GM12878 (cell line): ENCODE data around the gene MEF2C. TPM values are rescaled to one million over a fixed set of nuclear protein-coding genes. Genes with fewer than 3 reads are reported as not detected.

Experiments
- ATAC-seq: fragments of 200-7000 bp; cut with Tn5 transposase; 3 replicates; pipeline ENCODE4 v1.9.1; 2020; ENCODE audit warnings: mild to moderate bottlenecking, moderate library complexity
- BruUV-seq: library from RNA; stranded (reverse); fragments of 400-500 nt; replicated peaks from 2 replicates; lab custom pipeline; 2021; lab: Mats Ljungman, UMichigan
- CTCF ChIA-PET: fragments of 300-600 bp; sonication (Branson Sonifier 250); formaldehyde crosslinking; extraction: SDS; loops from one replicate; lab custom pipeline; 2021; ENCODE audit warnings: inconsistent platforms; lab: Yijun Ruan, JAX
- POLR2A ChIA-PET: fragments of 350-600 bp; formaldehyde crosslinking; extraction: SDS; loops from one replicate; lab custom pipeline; 2021; ENCODE audit warnings: inconsistent platforms; lab: Charles Lee
- RAD21 ChIA-PET: fragments of 300-600 bp; sonication (Branson Sonifier 250); formaldehyde crosslinking; loops from one replicate; lab custom pipeline; 2023; ENCODE audit warnings: antibody characterized with exemption; ENCODE audit not compliant: unreplicated experiment; lab: Charles Lee
- SMC1A ChIA-PET: fragments of 300-600 bp; sonication (Branson Sonifier 250); formaldehyde crosslinking; loops from one replicate; lab custom pipeline; 2023; ENCODE audit not compliant: unreplicated experiment, uncharacterized antibody; lab: Charles Lee
- DNase-seq: peaks from one replicate; pipeline ENCODE4 v3.0.0-alpha.2; 2011; ENCODE audit warnings: low read depth, low spot score
- FAIRE-seq: peaks from 3 replicates; lab custom pipeline; 2011; peaks lifted over from hg19 to GRCh38; lab: Jason Lieb, UNC
- H2AFZ ChIP-seq: 2 replicates; pipeline ENCODE4 v1.6.0; 2011; ENCODE audit warnings: low read depth, low read length, control low read depth; ENCODE audit not compliant: control insufficient read depth
- H3K27ac ChIP-seq: 2 replicates; pipeline ENCODE4 v1.5.1; 2011; ENCODE audit warnings: control low read depth; ENCODE audit not compliant: control insufficient read depth, insufficient read depth
- H3K27me3 ChIP-seq, 2 experiments: replicated peaks in 1 of 2; 2 replicates each; pipeline versions ENCODE4 v1.6.0 to v1.6.1; 2011; ENCODE audit warnings: low read length in 1 of 2; ENCODE audit not compliant: control insufficient read depth in 2 of 2, insufficient read depth in 2 of 2
- H3K36me3 ChIP-seq, 2 experiments: 2 replicates each; pipeline ENCODE4 v1.5.1; 2011; ENCODE audit warnings: low read length in 1 of 2; ENCODE audit not compliant: control insufficient read depth in 2 of 2, insufficient read depth in 2 of 2
- H3K4me1 ChIP-seq: 2 replicates; pipeline ENCODE4 v1.6.1; 2011; ENCODE audit warnings: mild to moderate bottlenecking, low read length, moderate library complexity, mixed read lengths; ENCODE audit not compliant: control insufficient read depth, insufficient read depth
- H3K4me2 ChIP-seq: 2 replicates; pipeline ENCODE4 v1.6.0; 2011; ENCODE audit warnings: control low read depth; ENCODE audit not compliant: control insufficient read depth, insufficient read depth
- H3K4me3 ChIP-seq: fragments of 200-600 bp; sonication (generic); 2 replicates; pipeline ENCODE4 v1.5.1; 2016
- H3K79me2 ChIP-seq: 2 replicates; pipeline ENCODE4 v1.6.0; 2011; ENCODE audit warnings: low read length; ENCODE audit not compliant: control insufficient read depth, insufficient read depth
- H3K9ac ChIP-seq: 2 replicates; pipeline ENCODE4 v1.8.0; 2011; ENCODE audit warnings: low read length, control low read depth, mixed read lengths; ENCODE audit not compliant: control insufficient read depth, insufficient read depth
- H3K9me3 ChIP-seq: replicated peaks from 3 replicates; pipeline ENCODE4 v1.5.1; 2011; ENCODE audit warnings: mild to moderate bottlenecking, low read length; ENCODE audit not compliant: control insufficient read depth, insufficient read depth
- H4K20me1 ChIP-seq: 2 replicates; pipeline ENCODE4 v1.6.0; 2011; ENCODE audit not compliant: control insufficient read depth, insufficient read depth
- BCLAF1 ChIP-seq: fragments of 450-650 bp; IDR thresholded peaks from 2 replicates; pipeline ENCODE4 v1.6.1; 2017; ENCODE audit warnings: antibody characterized with exemption, mild to moderate bottlenecking, moderate library complexity
- CTCF ChIP-seq, 3 experiments: IDR thresholded peaks in 2 of 3; conservative IDR thresholded peaks in 1 of 3; 2 replicates each; pipeline ENCODE4 v1.5.1; 2011; ENCODE audit warnings: low read depth in 3 of 3, low read length in 3 of 3, mild to moderate bottlenecking in 3 of 3, control low read depth in 2 of 3, moderate library complexity in 2 of 3, inconsistent platforms in 1 of 3, mixed read lengths in 1 of 3; ENCODE audit not compliant: control insufficient read depth in 2 of 3, insufficient read depth in 1 of 3; ENCODE audit errors: extremely low read depth in 1 of 3
- MXI1 ChIP-seq: fragments of 150-350 bp; IDR thresholded peaks from 2 replicates; pipeline ENCODE4 v1.6.1; 2011; ENCODE audit warnings: low read depth, mild to moderate bottlenecking, inconsistent platforms, low read length, improper control_type of control experiment
- SPI1 ChIP-seq: IDR thresholded peaks from 2 replicates; pipeline ENCODE4 v1.6.1; 2011; ENCODE audit warnings: low read depth, mild to moderate bottlenecking, low read length, moderate library complexity, borderline replicate concordance; ENCODE audit not compliant: insufficient read depth
- SREBF1 ChIP-seq: IDR thresholded peaks from 2 replicates; pipeline ENCODE4 v1.6.1; 2012; ENCODE audit warnings: mild to moderate bottlenecking, low read length
- SREBF2 ChIP-seq: IDR thresholded peaks from 2 replicates; pipeline ENCODE4 v1.6.1; 2012; ENCODE audit warnings: mild to moderate bottlenecking, low read length
- SUPT20H ChIP-seq: IDR thresholded peaks from 2 replicates; pipeline ENCODE4 v1.6.1; 2011; ENCODE audit warnings: low read depth, mild to moderate bottlenecking, low read length, moderate library complexity, borderline replicate concordance; ENCODE audit not compliant: control insufficient read depth
- TCF3 ChIP-seq: IDR thresholded peaks from 2 replicates; pipeline ENCODE4 v1.6.1; 2012; ENCODE audit warnings: low read depth, mild to moderate bottlenecking, low read length, borderline replicate concordance; ENCODE audit not compliant: insufficient read depth
- in situ Hi-C: fragments of 300-500 bp; cut with MboI; formaldehyde crosslinking; loops from 9 replicates; pipeline ENCODE4 v1.14.3; 2018; ENCODE audit warnings: mixed read lengths
- intact Hi-C: fragments of 100-400 bp; cut with micrococcal nuclease; formaldehyde crosslinking; loops from one replicate; pipeline ENCODE4 v1.14.2; 2022; ENCODE audit not compliant: unreplicated experiment
- polyA plus RNA-seq, 11 experiments: library from polyadenylated mRNA; depleted of rRNA in 4 of 11; unstranded in 6 of 11; stranded (reverse) in 5 of 11; fragments of >200 nt; fragmentation: Nextera tagmentation in 4 of 11; fragmentation: Illumina TruSeq in 1 of 11; extraction: Ambion mirVana in 4 of 11; extraction: Trizol in 1 of 11; gene quantifications; 1 replicate in 1 of 11; 2 replicates in 10 of 11; pipeline versions ENCODE4 v1.2.1 to v1.2.3, GENCODE V29; 2011 to 2016; ENCODE audit warnings: inconsistent platforms in 2 of 11, missing spikeins in 2 of 11, low read depth in 1 of 11
- total RNA-seq, 4 experiments: library from RNA; depleted of rRNA in 3 of 4; stranded (reverse); fragments of >200 nt in 3 of 4; fragmentation: Illumina TruSeq in 1 of 4; extraction: Trizol in 1 of 4; gene quantifications; 2 replicates each; pipeline versions ENCODE4 v1.2.1 to v1.2.3, GENCODE V29; 2013 to 2021
- TF ChIP-seq, protein P1 (sequence below): IDR thresholded peaks from 2 replicates; pipeline ENCODE4 v1.6.1; 2011; ENCODE audit warnings: borderline replicate concordance, low read depth, mild to moderate bottlenecking, moderate library complexity, low read length; ENCODE audit not compliant: insufficient read depth, poor library complexity, severe bottlenecking
- TF ChIP-seq, protein P2 (sequence below): IDR thresholded peaks from 2 replicates; pipeline ENCODE4 v1.6.1; 2011; ENCODE audit warnings: borderline replicate concordance, low read depth, mild to moderate bottlenecking, moderate library complexity, mixed read lengths, low read length; ENCODE audit not compliant: insufficient read depth; ENCODE audit errors: extremely low read length
- TF ChIP-seq, protein P3 (sequence below): fragments of 450-650 bp; IDR thresholded peaks from 2 replicates; pipeline ENCODE4 v1.6.1; 2017; ENCODE audit warnings: mild to moderate bottlenecking, moderate library complexity

MEF2C gene
- total and polyA plus RNA-seq, 10 of the 15 experiments (the other 5 are each of a cell fraction or from before 2014, with no cell fraction given): 104 to 225 (median 180) TPM

GRCh38 chr5:88696466-88696865 is 186.5 kb downstream of the MEF2C start:
- in situ Hi-C loops: no loop called here
- Histone ChIP-seq H2AFZ (no peak overlapping the region), H3K4me3 (no peak overlapping the region), H3K27ac (no peak overlapping the region), H3K9ac (no peak overlapping the region), H3K27me3 (peaks cover 15 to 20% of the 10 kb centered on the region in 2 experiments), H3K9me3 (no peaks in the 10 kb centered on the region), H3K4me2 (no peak overlapping the region), H3K36me3 (no peaks in the 10 kb centered on the region), H3K4me1 (no peaks in the 10 kb centered on the region; the same call in 1 of the 2 replicates), H4K20me1 (no peaks in the 10 kb centered on the region), H3K79me2 (no peaks in the 10 kb centered on the region)
- FAIRE-seq (no peak), DNase-seq (no peak), ATAC-seq (no peak)
- RAD21 ChIA-PET: interaction anchor here (1.9 kb wide), 1 partner anchor 915 kb away, joined by 7 read pairs; no protein-coding TSS in a partner anchor
- intact Hi-C loops: no loop called here
- CTCF ChIA-PET: interaction anchor here (0.6 to 3.7 kb wide), 7 partner anchors 11 to 1569 kb away, joined by 3 to 19 read pairs (median 4); no protein-coding TSS in a partner anchor
- POLR2A ChIA-PET: no interaction called here
- SMC1A ChIA-PET: interaction anchor here (1.2 to 1.3 kb wide), 2 partner anchors 15 kb away, joined by 3 to 5 read pairs; no protein-coding TSS in a partner anchor
- no TSS peak for BruUV-seq
- no peak for TF ChIP-seq CTCF (IDR thresholded peaks at IDR 0.05 in 2 of 3, conservative IDR thresholded peaks at IDR 0.05 in 1 of 3; ENCODE audit: control insufficient read depth in 2 of 3, extremely low read depth in 1 of 3, insufficient read depth in 1 of 3, low read depth in 3 of 3, low read length in 3 of 3)
- no peak for TF ChIP-seq SPI1
- TF ChIP-seq TCF3: no peak
- TF ChIP-seq, protein P1, sequence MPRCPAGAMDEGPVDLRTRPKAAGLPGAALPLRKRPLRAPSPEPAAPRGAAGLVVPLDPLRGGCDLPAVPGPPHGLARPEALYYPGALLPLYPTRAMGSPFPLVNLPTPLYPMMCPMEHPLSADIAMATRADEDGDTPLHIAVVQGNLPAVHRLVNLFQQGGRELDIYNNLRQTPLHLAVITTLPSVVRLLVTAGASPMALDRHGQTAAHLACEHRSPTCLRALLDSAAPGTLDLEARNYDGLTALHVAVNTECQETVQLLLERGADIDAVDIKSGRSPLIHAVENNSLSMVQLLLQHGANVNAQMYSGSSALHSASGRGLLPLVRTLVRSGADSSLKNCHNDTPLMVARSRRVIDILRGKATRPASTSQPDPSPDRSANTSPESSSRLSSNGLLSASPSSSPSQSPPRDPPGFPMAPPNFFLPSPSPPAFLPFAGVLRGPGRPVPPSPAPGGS: no peak
- TF ChIP-seq, protein P2, sequence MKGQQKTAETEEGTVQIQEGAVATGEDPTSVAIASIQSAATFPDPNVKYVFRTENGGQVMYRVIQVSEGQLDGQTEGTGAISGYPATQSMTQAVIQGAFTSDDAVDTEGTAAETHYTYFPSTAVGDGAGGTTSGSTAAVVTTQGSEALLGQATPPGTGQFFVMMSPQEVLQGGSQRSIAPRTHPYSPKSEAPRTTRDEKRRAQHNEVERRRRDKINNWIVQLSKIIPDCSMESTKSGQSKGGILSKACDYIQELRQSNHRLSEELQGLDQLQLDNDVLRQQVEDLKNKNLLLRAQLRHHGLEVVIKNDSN: no peak
- no peak for TF ChIP-seq MXI1
- TF ChIP-seq SUPT20H: no peak
- no peak for TF ChIP-seq BCLAF1
- no peak for TF ChIP-seq SREBF2
- TF ChIP-seq, protein P3, sequence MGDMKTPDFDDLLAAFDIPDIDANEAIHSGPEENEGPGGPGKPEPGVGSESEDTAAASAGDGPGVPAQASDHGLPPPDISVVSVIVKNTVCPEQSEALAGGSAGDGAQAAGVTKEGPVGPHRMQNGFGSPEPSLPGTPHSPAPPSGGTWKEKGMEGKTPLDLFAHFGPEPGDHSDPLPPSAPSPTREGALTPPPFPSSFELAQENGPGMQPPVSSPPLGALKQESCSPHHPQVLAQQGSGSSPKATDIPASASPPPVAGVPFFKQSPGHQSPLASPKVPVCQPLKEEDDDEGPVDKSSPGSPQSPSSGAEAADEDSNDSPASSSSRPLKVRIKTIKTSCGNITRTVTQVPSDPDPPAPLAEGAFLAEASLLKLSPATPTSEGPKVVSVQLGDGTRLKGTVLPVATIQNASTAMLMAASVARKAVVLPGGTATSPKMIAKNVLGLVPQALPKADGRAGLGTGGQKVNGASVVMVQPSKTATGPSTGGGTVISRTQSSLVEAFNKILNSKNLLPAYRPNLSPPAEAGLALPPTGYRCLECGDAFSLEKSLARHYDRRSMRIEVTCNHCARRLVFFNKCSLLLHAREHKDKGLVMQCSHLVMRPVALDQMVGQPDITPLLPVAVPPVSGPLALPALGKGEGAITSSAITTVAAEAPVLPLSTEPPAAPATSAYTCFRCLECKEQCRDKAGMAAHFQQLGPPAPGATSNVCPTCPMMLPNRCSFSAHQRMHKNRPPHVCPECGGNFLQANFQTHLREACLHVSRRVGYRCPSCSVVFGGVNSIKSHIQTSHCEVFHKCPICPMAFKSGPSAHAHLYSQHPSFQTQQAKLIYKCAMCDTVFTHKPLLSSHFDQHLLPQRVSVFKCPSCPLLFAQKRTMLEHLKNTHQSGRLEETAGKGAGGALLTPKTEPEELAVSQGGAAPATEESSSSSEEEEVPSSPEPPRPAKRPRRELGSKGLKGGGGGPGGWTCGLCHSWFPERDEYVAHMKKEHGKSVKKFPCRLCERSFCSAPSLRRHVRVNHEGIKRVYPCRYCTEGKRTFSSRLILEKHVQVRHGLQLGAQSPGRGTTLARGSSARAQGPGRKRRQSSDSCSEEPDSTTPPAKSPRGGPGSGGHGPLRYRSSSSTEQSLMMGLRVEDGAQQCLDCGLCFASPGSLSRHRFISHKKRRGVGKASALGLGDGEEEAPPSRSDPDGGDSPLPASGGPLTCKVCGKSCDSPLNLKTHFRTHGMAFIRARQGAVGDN: no peak
- no peak for TF ChIP-seq SREBF1
